Thyroid gland (tissue), 4 donors: ENCODE data around the gene LRRC19. TPM values are rescaled to one million over a fixed set of nuclear protein-coding genes. Genes with fewer than 3 reads are reported as not detected.

Experiments
- DNase-seq, 2 donors: peaks; one replicate each; pipeline ENCODE4 v3.0.0-alpha.2; 2019
- H3K27ac ChIP-seq, 3 donors: fragments of 200-600 bp; sonication (generic); 1 replicate in 2 of 3; 2 replicates in 1 of 3; pipeline ENCODE4 v1.5.1; 2016 to 2019; ENCODE audit warnings: mild to moderate bottlenecking in 1 of 3, moderate library complexity in 1 of 3
- H3K27me3 ChIP-seq: fragments of 200-600 bp; sonication (generic); one replicate; pipeline ENCODE4 v1.5.1; 2019
- H3K36me3 ChIP-seq, 2 donors: fragments of 200-600 bp; sonication (generic); one replicate each; pipeline ENCODE4 v1.5.1; 2016 to 2019
- H3K4me1 ChIP-seq, 2 donors: fragments of 200-600 bp; sonication (generic); one replicate each; pipeline ENCODE4 v1.5.1; 2017 to 2019
- H3K4me3 ChIP-seq, 3 donors: fragments of 200-600 bp; sonication (generic); replicated peaks in 1 of 3; 1 replicate in 2 of 3; 2 replicates in 1 of 3; pipeline ENCODE4 v1.5.1; 2016; ENCODE audit warnings: mild to moderate bottlenecking in 1 of 3
- H3K9me3 ChIP-seq: fragments of 200-600 bp; sonication (generic); one replicate; pipeline ENCODE4 v1.5.1; 2017
- POLR2A ChIP-seq, 2 donors: fragments of 450-650 bp; IDR thresholded peaks; one replicate each; pipeline ENCODE4 v1.6.1; 2017; ENCODE audit warnings: antibody characterized with exemption in 2 of 2, mild to moderate bottlenecking in 2 of 2, moderate library complexity in 1 of 2
- whole genome bisulfite sequencing, 2 donors: methylation state at CpG; one replicate each; pipeline ENCODE4 v1.1.5; 2017; 5-methylcytosine and 5-hydroxymethylcytosine counted together
- intact Hi-C: fragments of 100-400 bp; cut with DNase I; formaldehyde crosslinking; loops from one replicate; pipeline ENCODE4 v1.15.1; 2023
- total RNA-seq, 4 donors: library from RNA; depleted of rRNA; stranded (reverse); fragments of >200 nt; gene quantifications; one replicate each; pipeline ENCODE4 v1.2.3, GENCODE V29; 2016
- TF ChIP-seq, protein P1 (sequence below), 6 experiments: fragments of 200-600 bp in 3 of 6; fragments of 450-650 bp in 3 of 6; sonication (generic) in 3 of 6; IDR thresholded peaks; one replicate each; pipeline ENCODE4 v1.5.1; 2016 to 2019; ENCODE audit warnings: antibody characterized with exemption in 6 of 6, mild to moderate bottlenecking in 2 of 6, inconsistent platforms in 1 of 6, moderate library complexity in 1 of 6

The LRRC19 gene
- total RNA-seq, 4 donors from 2014 or later: not detected

DNA sequence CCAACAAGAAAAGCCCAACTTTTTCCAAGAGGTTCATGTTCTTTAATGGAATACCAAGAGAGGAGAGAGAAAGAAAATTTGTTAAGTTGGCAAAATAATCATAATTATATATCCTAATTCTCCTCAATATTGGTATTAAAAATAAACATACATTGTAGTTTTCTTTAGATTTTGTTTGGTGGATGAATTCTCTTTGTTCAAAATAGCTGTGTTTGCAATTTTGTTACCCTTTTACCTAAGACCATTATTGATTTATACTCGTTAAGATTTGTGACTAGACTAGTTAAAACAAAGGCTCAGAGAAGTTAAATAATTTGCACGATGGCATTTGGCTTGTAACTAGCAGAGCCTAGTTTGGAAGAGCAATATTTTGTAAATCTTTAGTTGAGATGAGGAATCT is 9.7 kb downstream of the LRRC19 start:
- WGBS, 2 donors: 89 to 92% methylated on average over 2 of the region's 2 CpGs
- intact Hi-C loops: no loop called here
- H3K4me3 ChIP-seq: no peak overlapping the region
- no peaks in the 10 kb centered on the region for H3K27me3 ChIP-seq
- H3K36me3 ChIP-seq: no peaks in the 10 kb centered on the region
- H3K27ac ChIP-seq: no peak overlapping the region
- DNase-seq: no peak
- TF ChIP-seq, protein P1, sequence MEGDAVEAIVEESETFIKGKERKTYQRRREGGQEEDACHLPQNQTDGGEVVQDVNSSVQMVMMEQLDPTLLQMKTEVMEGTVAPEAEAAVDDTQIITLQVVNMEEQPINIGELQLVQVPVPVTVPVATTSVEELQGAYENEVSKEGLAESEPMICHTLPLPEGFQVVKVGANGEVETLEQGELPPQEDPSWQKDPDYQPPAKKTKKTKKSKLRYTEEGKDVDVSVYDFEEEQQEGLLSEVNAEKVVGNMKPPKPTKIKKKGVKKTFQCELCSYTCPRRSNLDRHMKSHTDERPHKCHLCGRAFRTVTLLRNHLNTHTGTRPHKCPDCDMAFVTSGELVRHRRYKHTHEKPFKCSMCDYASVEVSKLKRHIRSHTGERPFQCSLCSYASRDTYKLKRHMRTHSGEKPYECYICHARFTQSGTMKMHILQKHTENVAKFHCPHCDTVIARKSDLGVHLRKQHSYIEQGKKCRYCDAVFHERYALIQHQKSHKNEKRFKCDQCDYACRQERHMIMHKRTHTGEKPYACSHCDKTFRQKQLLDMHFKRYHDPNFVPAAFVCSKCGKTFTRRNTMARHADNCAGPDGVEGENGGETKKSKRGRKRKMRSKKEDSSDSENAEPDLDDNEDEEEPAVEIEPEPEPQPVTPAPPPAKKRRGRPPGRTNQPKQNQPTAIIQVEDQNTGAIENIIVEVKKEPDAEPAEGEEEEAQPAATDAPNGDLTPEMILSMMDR (IDR thresholded peaks at IDR 0.05): no peak
- TF ChIP-seq POLR2A (IDR thresholded peaks at IDR 0.05): no peak
- H3K9me3 ChIP-seq: no peaks in the 10 kb centered on the region
- no peaks in the 10 kb centered on the region for H3K4me1 ChIP-seq

DNA sequence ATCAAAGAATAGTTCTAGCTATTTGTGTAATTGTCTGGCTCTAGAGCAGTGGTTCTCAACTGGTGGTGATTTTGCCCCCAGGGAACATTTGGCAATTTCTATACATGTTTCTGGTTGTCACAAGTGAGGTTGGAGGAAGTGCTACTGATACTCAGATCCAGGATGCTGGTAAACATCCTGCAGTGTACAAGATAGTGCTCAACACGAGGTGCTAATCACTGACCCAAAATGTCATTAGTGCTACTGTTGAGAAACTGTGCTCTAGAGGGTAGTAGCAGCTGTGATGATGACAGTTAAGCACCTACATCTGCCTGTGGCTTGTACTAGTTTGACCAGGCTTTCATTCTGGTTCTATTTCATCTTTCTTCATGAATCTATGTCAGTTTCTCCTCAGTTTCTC is 22.1 kb downstream of the LRRC19 start:
- intact Hi-C loops: no loop called here
- Histone ChIP-seq H3K4me3 (no peak overlapping the region), H3K27me3 (no peaks in the 10 kb centered on the region), H3K9me3 (no peaks in the 10 kb centered on the region), H3K4me1 (no peaks in the 10 kb centered on the region), H3K36me3 (peaks cover 10 to 15% of the 10 kb centered on the region in 2 donors), H3K27ac (no peak overlapping the region)
- no peak for TF ChIP-seq POLR2A (IDR thresholded peaks at IDR 0.05)
- TF ChIP-seq, protein P1 (IDR thresholded peaks at IDR 0.05): no peak
- DNase-seq: no peak
- 55 to 71% methylated on average over 1 of the region's 1 CpG for WGBS, 2 donors

DNA sequence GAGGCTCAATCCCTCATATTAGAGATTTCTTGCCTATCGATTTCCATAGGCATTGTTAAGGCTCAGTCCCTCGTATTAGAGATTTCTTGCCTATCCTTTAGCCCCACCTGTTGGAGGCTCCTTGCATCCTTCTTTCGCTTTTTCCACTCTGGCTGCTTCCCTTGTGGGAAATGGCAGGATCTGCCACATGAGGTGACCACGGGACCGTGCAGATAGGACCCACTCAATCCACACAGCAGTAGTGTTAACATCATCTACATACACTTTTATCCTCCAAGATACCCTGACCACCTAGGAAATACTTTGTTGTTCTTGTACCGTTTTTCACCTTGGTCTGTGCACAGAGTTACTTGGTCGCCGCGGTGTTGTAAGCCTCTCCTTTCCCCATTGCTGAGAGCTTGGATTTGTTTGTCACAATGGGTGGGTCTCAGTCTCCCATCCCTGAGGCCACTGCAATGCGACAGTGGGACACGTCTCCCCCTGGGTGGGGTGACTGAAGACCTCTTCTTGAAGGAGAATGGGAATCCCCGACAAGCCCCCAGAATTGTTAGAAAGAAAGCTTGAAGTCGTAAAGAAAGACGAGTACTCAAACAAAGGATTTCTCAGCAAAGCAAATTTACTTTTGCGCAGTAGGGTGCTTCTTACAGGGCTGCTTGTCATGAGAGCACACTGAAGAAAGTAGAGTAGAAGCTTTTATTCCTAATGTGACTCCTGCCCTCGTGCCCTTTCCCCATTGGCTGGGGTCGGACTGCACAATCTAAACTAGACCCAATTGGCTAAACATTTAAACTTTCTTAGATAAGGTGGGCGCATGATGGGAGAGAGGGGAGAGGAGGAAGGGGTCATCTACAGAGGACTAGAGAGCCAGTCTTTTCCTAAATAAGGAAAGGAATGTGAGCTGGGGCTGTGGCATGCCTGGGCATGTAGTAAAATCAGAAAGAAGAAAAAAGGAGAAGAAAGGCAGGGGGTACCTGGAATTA is 29.5 kb downstream of the LRRC19 start:
- intact Hi-C loops: no loop called here
- TF ChIP-seq, protein P1 (IDR thresholded peaks at IDR 0.05): peak in 3 of 6 experiments; percentile 10 to 37 (median 23)
- TF ChIP-seq POLR2A (IDR thresholded peaks at IDR 0.05): no peak
- Histone ChIP-seq H3K27ac (no peak overlapping the region), H3K4me1 (no peaks in the 10 kb centered on the region), H3K9me3 (no peaks in the 10 kb centered on the region), H3K36me3 (peaks cover 0 to 5% of the 10 kb centered on the region in 2 donors), H3K27me3 (no peaks in the 10 kb centered on the region), H3K4me3 (no peak overlapping the region)
- WGBS, 2 donors: 91 to 92% methylated on average over 18 of the region's 18 CpGs
- DNase-seq: no peak

DNA sequence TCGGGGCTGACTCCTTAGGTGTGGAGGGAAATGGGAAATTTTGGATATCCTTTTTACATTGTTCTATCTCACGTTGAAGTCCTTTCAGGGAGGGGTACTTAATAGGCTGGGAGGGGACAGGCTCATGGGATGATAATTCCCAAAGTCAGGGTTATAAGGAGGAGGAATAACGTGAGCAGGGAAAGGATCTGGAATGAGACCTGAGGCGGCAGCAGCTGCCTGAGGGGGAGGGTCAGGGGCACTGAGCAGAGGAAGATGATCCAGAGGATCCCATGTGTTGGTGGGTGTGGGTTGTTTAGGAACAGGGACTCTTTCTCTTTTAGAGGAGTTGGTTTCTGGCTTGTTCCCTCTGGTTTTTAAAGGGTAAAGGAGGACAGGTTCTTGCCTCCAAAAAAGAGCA is 30.5 kb downstream of the LRRC19 start:
- Histone ChIP-seq H3K4me3 (no peak overlapping the region), H3K9me3 (no peaks in the 10 kb centered on the region), H3K27ac (no peak overlapping the region), H3K27me3 (no peaks in the 10 kb centered on the region), H3K36me3 (peaks cover 0 to 4% of the 10 kb centered on the region in 2 donors), H3K4me1 (no peaks in the 10 kb centered on the region)
- TF ChIP-seq, protein P1 (IDR thresholded peaks at IDR 0.05): no peak
- no peak for TF ChIP-seq POLR2A (IDR thresholded peaks at IDR 0.05)
- WGBS, 2 donors: 95 to 96% methylated on average over 4 of the region's 4 CpGs
- intact Hi-C loops: no loop called here
- DNase-seq: no peak

DNA sequence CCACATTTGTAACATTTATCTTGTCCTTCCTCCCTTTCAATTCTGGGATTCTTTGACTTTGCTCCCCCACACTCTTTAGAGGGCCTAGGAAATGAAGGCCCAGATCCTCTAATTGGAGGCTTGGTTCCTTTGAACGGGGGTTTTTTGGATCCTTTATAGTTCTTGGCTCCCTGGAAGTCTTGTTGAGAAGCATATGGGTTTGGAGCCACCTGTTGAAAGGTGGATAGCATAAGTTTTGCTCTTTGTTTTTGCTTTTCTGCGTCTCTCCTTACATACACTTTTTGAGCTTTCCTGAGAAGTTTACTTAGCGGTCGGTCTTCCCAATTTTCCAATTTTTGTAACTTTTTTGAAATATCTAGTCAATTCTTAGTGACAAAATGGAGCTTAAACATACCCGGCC is 31.5 kb downstream of the LRRC19 start:
- Histone ChIP-seq H3K4me3 (no peak overlapping the region), H3K27me3 (no peaks in the 10 kb centered on the region), H3K9me3 (no peaks in the 10 kb centered on the region), H3K27ac (no peak overlapping the region), H3K4me1 (no peaks in the 10 kb centered on the region), H3K36me3 (no peaks in the 10 kb centered on the region)
- 79 to 93% methylated on average over 5 of the region's 5 CpGs for WGBS, 2 donors
- no peak for DNase-seq
- intact Hi-C loops: no loop called here
- TF ChIP-seq, protein P1 (IDR thresholded peaks at IDR 0.05): no peak
- no peak for TF ChIP-seq POLR2A (IDR thresholded peaks at IDR 0.05)
